DND-41 (cell line): ENCODE results near the gene HOXD8.

Experiments
- ATAC-seq: fragments of 200-7000 bp; cut with Tn5 transposase; 3 replicates; pipeline ENCODE4 v1.9.1; 2021; ENCODE audit warnings: low read depth; ENCODE audit not compliant: insufficient read depth
- DNase-seq: peaks from one replicate; pipeline ENCODE4 v3.0.0-alpha.2; 2020
- H2AFZ ChIP-seq: 2 replicates; pipeline ENCODE4 v1.6.0; 2012; ENCODE audit warnings: low read depth, low read length
- H3K27ac ChIP-seq: 2 replicates; pipeline ENCODE4 v1.5.1; 2012; ENCODE audit warnings: low read length, inconsistent platforms
- H3K27me3 ChIP-seq: fragments of 200-600 bp; sonication (generic); 2 replicates; pipeline ENCODE4 v1.6.0; 2012; ENCODE audit warnings: low read length, mild to moderate bottlenecking, inconsistent platforms; ENCODE audit not compliant: insufficient read depth, poor library complexity
- H3K36me3 ChIP-seq: 2 replicates; pipeline ENCODE4 v1.5.1; 2012; ENCODE audit warnings: low read length, inconsistent platforms; ENCODE audit not compliant: insufficient read depth
- H3K4me1 ChIP-seq: 2 replicates; pipeline ENCODE4 v1.5.1; 2012; ENCODE audit warnings: mild to moderate bottlenecking, low read length; ENCODE audit not compliant: insufficient read depth
- H3K4me2 ChIP-seq: 2 replicates; pipeline ENCODE4 v1.6.0; 2012; ENCODE audit warnings: mild to moderate bottlenecking, moderate library complexity, low read length, inconsistent platforms; ENCODE audit not compliant: insufficient read depth
- H3K4me3 ChIP-seq, 2 experiments: fragments of 200-600 bp in 1 of 2; shearing (Covaris generic) in 1 of 2; 2 replicates each; pipeline ENCODE4 v1.5.1; 2012 to 2016; ENCODE audit warnings: inconsistent platforms in 2 of 2, low read length in 2 of 2, mild to moderate bottlenecking in 2 of 2, low read depth in 1 of 2, moderate library complexity in 1 of 2
- H3K79me2 ChIP-seq: 2 replicates; pipeline ENCODE4 v1.6.0; 2012; ENCODE audit warnings: low read length, inconsistent platforms; ENCODE audit not compliant: insufficient read depth
- H3K9ac ChIP-seq: 2 replicates; pipeline ENCODE4 v1.6.0; 2012; ENCODE audit warnings: low read depth, mild to moderate bottlenecking, inconsistent platforms, low read length, moderate library complexity
- H3K9me3 ChIP-seq: 2 replicates; pipeline ENCODE4 v1.5.1; 2012; ENCODE audit warnings: low read length, moderate library complexity, mild to moderate bottlenecking, inconsistent platforms; ENCODE audit not compliant: insufficient read depth, severe bottlenecking
- H4K20me1 ChIP-seq: 2 replicates; pipeline ENCODE4 v1.6.0; 2012; ENCODE audit warnings: low read length; ENCODE audit not compliant: insufficient read depth
- CTCF ChIP-seq: IDR thresholded peaks from 2 replicates; pipeline ENCODE4 v1.5.1; 2012; ENCODE audit warnings: borderline replicate concordance, low read length, moderate library complexity, mild to moderate bottlenecking; ENCODE audit not compliant: poor library complexity, severe bottlenecking; ENCODE audit errors: extremely low read depth
- EZH2 ChIP-seq: IDR thresholded peaks from 3 replicates; pipeline ENCODE4 v1.6.1; 2012; ENCODE audit warnings: borderline replicate concordance, low read depth, mild to moderate bottlenecking, moderate library complexity, low read length, inconsistent platforms; ENCODE audit not compliant: severe bottlenecking

The HOXD8 gene

GRCh38 chr2:176137906-176138305 lies 8.4 kb downstream of the HOXD8 start:
- Histone ChIP-seq H3K4me1 (peaks cover 12% of the 10 kb centered on the region), H3K9ac (no peak overlapping the region)

DNA sequence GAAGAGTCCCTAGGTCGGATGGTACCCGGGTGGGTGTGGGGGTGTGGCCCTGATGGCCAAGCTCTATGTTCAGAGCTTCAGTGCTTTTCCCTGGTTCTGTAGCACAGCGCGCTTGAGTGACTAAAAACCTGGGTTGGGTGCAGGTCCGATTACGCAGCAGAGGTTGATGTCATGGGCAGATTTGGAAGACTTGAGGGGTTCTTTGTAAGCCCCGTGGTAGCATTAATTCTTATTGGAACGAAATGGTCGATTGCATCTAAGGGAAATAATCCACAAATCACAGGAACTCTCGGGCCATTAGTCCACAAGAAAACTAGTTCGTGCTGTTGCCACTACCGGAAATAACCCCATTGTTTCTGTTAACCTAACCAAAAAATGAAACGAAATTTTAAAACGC lies 9.0 kb downstream of the HOXD8 start:
- DNase-seq (no peak), ATAC-seq (no peak)
- Histone ChIP-seq H3K27ac (no peak overlapping the region), H3K4me2 (no peak overlapping the region), H3K4me1 (peaks cover 12% of the 10 kb centered on the region), H3K4me3 (no peak overlapping the region), H3K9ac (no peak overlapping the region), H3K36me3 (no peaks in the 10 kb centered on the region), H3K9me3 (no peaks in the 10 kb centered on the region), H4K20me1 (no peaks in the 10 kb centered on the region), H3K27me3 (peaks cover 2% of the 10 kb centered on the region), H2AFZ (no peak overlapping the region), H3K79me2 (no peaks in the 10 kb centered on the region)
- TF ChIP-seq CTCF = no peak
- no peak for TF ChIP-seq EZH2

More at GRCh38 chr2:176137906-176138305, 8.4 kb downstream of the HOXD8 start:
- no peak overlapping the region for H3K27ac ChIP-seq
- no peaks in the 10 kb centered on the region for H4K20me1 ChIP-seq
- no peak overlapping the region for H3K4me3 ChIP-seq
- H3K4me2 ChIP-seq = no peak overlapping the region
- no peak overlapping the region for H2AFZ ChIP-seq
- ATAC-seq (no peak), DNase-seq (no peak)
- peaks cover 6% of the 10 kb centered on the region for H3K27me3 ChIP-seq
- no peaks in the 10 kb centered on the region for H3K36me3 ChIP-seq
- H3K79me2 ChIP-seq = no peaks in the 10 kb centered on the region
- H3K9me3 ChIP-seq = no peaks in the 10 kb centered on the region
- no peak for TF ChIP-seq EZH2
- TF ChIP-seq CTCF = no peak

GRCh38 chr2:176138923-176139660 lies 9.6 kb downstream of the HOXD8 start:
- no peak for ATAC-seq
- Histone ChIP-seq H3K4me2 (no peak overlapping the region), H3K79me2 (no peaks in the 10 kb centered on the region)

More at GRCh38 chr2:176138923-176139660, 9.6 kb downstream of the HOXD8 start:
- no peaks in the 10 kb centered on the region for H3K27me3 ChIP-seq
- peaks cover 12% of the 10 kb centered on the region for H3K4me1 ChIP-seq
- TF ChIP-seq CTCF = no peak
- no peak for TF ChIP-seq EZH2
- no peak overlapping the region for H3K27ac ChIP-seq
- no peaks in the 10 kb centered on the region for H3K36me3 ChIP-seq
- H3K9me3 ChIP-seq = no peaks in the 10 kb centered on the region
- H3K9ac ChIP-seq = no peak overlapping the region
- H4K20me1 ChIP-seq = no peaks in the 10 kb centered on the region
- no peak overlapping the region for H3K4me3 ChIP-seq
- no peak for DNase-seq
- H2AFZ ChIP-seq = no peak overlapping the region
